Panc1 (cell line): ENCODE results near the gene MTUS2. TPM values are rescaled to one million over a fixed set of nuclear protein-coding genes. Genes with fewer than 3 reads are reported as not detected.

Experiments used
- ATAC-seq: fragments of 200-7000 bp; cut with Tn5 transposase; 2 replicates; pipeline ENCODE4 v1.9.1; 2020; ENCODE audit warnings: mild to moderate bottlenecking, moderate library complexity
- BruUV-seq: library from RNA; stranded (reverse); fragments of 400-500 nt; replicated peaks from 2 replicates; lab custom pipeline; 2021; lab: Mats Ljungman, UMichigan
- CTCF ChIA-PET: fragments of 300-600 bp; sonication (Branson Sonifier 250); formaldehyde crosslinking; loops from one replicate; lab custom pipeline; 2022; ENCODE audit warnings: antibody characterized with exemption; lab: Charles Lee
- POLR2A ChIA-PET: fragments of 300-600 bp; sonication (Branson Sonifier 250); formaldehyde crosslinking; loops from one replicate; lab custom pipeline; 2022; ENCODE audit warnings: antibody characterized with exemption; lab: Charles Lee
- DNase-seq: peaks from one replicate; pipeline ENCODE4 v3.0.0-alpha.2; 2010; ENCODE audit warnings: low read depth, low spot score
- H3K27ac ChIP-seq: 2 replicates; pipeline ENCODE4 v1.5.1; 2011; ENCODE audit warnings: mild to moderate bottlenecking, low read length, inconsistent platforms
- H3K27me3 ChIP-seq: fragments of 200-500 bp; sonication (Bioruptor generic); 2 replicates; pipeline ENCODE4 v1.6.0; 2014; ENCODE audit warnings: low read length, inconsistent platforms; ENCODE audit not compliant: control insufficient read depth, insufficient read depth
- H3K36me3 ChIP-seq: fragments of 200-500 bp; sonication (Bioruptor generic); 2 replicates; pipeline ENCODE4 v1.5.1; 2014; ENCODE audit warnings: inconsistent platforms, mild to moderate bottlenecking, low read length, moderate library complexity; ENCODE audit not compliant: control insufficient read depth, insufficient read depth
- H3K4me1 ChIP-seq: 2 replicates; pipeline ENCODE4 v1.5.1; 2011; ENCODE audit warnings: inconsistent platforms, mild to moderate bottlenecking, low read length, moderate library complexity; ENCODE audit not compliant: control insufficient read depth, insufficient read depth
- H3K4me3 ChIP-seq, 2 experiments: 2 replicates each; pipeline ENCODE4 v1.5.1; 2011 to 2012; ENCODE audit warnings: low read depth in 2 of 2, low read length in 2 of 2, mild to moderate bottlenecking in 2 of 2, inconsistent platforms in 1 of 2, moderate library complexity in 1 of 2
- H3K9me3 ChIP-seq: fragments of 200-500 bp; sonication (Bioruptor generic); 2 replicates; pipeline ENCODE4 v1.5.1; 2014; ENCODE audit warnings: low read depth, mild to moderate bottlenecking, inconsistent platforms, low read length, moderate library complexity; ENCODE audit not compliant: control insufficient read depth, insufficient read depth
- POLR2AphosphoS5 ChIP-seq: IDR thresholded peaks from 2 replicates; pipeline ENCODE4 v1.6.1; 2012; ENCODE audit warnings: mild to moderate bottlenecking, low read depth, low read length, moderate library complexity
- REST ChIP-seq, 2 experiments: IDR thresholded peaks; 2 replicates each; pipeline ENCODE4 v1.6.1; 2011 to 2012; ENCODE audit warnings: low read depth in 2 of 2, control low read depth in 1 of 2, low read length in 1 of 2, mild to moderate bottlenecking in 1 of 2, moderate library complexity in 1 of 2; ENCODE audit not compliant: insufficient read depth in 1 of 2
- SIN3A ChIP-seq: IDR thresholded peaks from 2 replicates; pipeline ENCODE4 v1.6.1; 2012; ENCODE audit warnings: low read depth, mild to moderate bottlenecking, low read length, moderate library complexity, borderline replicate concordance; ENCODE audit not compliant: insufficient read depth
- TCF7L2 ChIP-seq: IDR thresholded peaks from 2 replicates; pipeline ENCODE4 v1.6.1; 2011; ENCODE audit warnings: mild to moderate bottlenecking, low read depth, low read length, inconsistent platforms
- in situ Hi-C: cut with HindIII; loops from 2 replicates; pipeline ENCODE4 v1.10.0; 2016; ENCODE audit warnings: low sequenced_read_pairs, low pct_unique_long_range_greater_than_20kb
- intact Hi-C: fragments of 100-400 bp; cut with micrococcal nuclease; formaldehyde crosslinking; loops from one replicate; pipeline ENCODE4 v1.10.0; 2022; ENCODE audit not compliant: unreplicated experiment
- total RNA-seq: library from RNA; stranded (reverse); gene quantifications from one replicate; pipeline ENCODE4 v1.2.1, GENCODE V29; 2021; ENCODE audit not compliant: unreplicated experiment
- TF ChIP-seq, protein P1 (sequence below): fragments of 450-650 bp; IDR thresholded peaks from 2 replicates; pipeline ENCODE4 v1.5.1; 2017; ENCODE audit warnings: mild to moderate bottlenecking

The MTUS2 gene
- total RNA-seq, 1 experiment from 2014 or later: 0.05 TPM

DNA sequence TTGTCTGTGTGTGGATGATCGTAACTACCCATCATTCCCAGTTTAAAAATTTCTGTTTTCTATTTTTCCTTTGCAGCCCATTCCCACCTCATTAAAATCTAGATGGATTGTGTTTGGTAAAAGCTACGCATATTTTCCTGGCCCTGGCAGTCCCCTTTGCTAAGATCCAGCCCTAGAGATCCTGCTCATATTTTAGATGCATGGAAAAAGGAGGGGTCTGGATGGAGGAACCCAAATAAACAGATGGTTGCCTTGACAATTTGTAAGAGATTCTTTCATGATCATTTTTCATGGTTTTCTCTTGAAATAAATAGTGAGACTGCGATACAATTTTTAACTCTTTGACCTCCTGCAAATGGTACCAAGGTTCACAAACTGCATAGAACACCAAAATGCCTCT, 601.0 kb downstream of the MTUS2 start:
- in situ Hi-C loops: no loop called here
- TF ChIP-seq TCF7L2: no peak
- TF ChIP-seq REST (IDR thresholded peaks at IDR 0.05; ENCODE audit: insufficient read depth in 1 of 2, low read depth in 2 of 2, low read length in 1 of 2): no peak
- no peak for TF ChIP-seq POLR2AphosphoS5
- no peak for TF ChIP-seq SIN3A
- TF ChIP-seq, protein P1, sequence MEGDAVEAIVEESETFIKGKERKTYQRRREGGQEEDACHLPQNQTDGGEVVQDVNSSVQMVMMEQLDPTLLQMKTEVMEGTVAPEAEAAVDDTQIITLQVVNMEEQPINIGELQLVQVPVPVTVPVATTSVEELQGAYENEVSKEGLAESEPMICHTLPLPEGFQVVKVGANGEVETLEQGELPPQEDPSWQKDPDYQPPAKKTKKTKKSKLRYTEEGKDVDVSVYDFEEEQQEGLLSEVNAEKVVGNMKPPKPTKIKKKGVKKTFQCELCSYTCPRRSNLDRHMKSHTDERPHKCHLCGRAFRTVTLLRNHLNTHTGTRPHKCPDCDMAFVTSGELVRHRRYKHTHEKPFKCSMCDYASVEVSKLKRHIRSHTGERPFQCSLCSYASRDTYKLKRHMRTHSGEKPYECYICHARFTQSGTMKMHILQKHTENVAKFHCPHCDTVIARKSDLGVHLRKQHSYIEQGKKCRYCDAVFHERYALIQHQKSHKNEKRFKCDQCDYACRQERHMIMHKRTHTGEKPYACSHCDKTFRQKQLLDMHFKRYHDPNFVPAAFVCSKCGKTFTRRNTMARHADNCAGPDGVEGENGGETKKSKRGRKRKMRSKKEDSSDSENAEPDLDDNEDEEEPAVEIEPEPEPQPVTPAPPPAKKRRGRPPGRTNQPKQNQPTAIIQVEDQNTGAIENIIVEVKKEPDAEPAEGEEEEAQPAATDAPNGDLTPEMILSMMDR: no peak
- no peak overlapping the region for H3K4me3 ChIP-seq

GRCh38 chr13:29422015-29422414, 601.9 kb downstream of the MTUS2 start:
- no peak overlapping the region for H3K4me3 ChIP-seq
- no peaks in the 10 kb centered on the region for H3K4me1 ChIP-seq
- no TSS peak for BruUV-seq
- intact Hi-C loops: no loop called here
- in situ Hi-C loops: no loop called here
- no peak for DNase-seq
- ChIA-PET POLR2A (no interaction called here), CTCF (no interaction called here)
- peaks cover 1% of the 10 kb centered on the region; the same call in 1 of the 2 replicates for H3K27me3 ChIP-seq
- no peak for ATAC-seq
- H3K27ac ChIP-seq: no peak overlapping the region
- H3K9me3 ChIP-seq: no peaks in the 10 kb centered on the region
- TF ChIP-seq SIN3A (no peak), REST (IDR thresholded peaks at IDR 0.05; ENCODE audit: insufficient read depth in 1 of 2, low read depth in 2 of 2, low read length in 1 of 2) (no peak), TCF7L2 (no peak), POLR2AphosphoS5 (no peak)
- TF ChIP-seq, protein P1: no peak
- H3K36me3 ChIP-seq: no peaks in the 10 kb centered on the region

More for the DNA sequence above, 601.0 kb downstream of the MTUS2 start:
- no peaks in the 10 kb centered on the region for H3K36me3 ChIP-seq
- H3K27me3 ChIP-seq: no peaks in the 10 kb centered on the region
- intact Hi-C loops: no loop called here
- ATAC-seq (no peak), DNase-seq (no peak)
- ChIA-PET POLR2A (no interaction called here), CTCF (no interaction called here)
- no peaks in the 10 kb centered on the region for H3K9me3 ChIP-seq
- H3K4me1 ChIP-seq: no peaks in the 10 kb centered on the region
- no TSS peak for BruUV-seq
- H3K27ac ChIP-seq: no peak overlapping the region
